Activated naive CD8-positive, alpha-beta T cell treated with anti-CD3 and anti-CD28 coated beads, Interleukin-2, amount 50 U/mL, for 24 hours (primary cell): ENCODE results near the gene PSENEN.

Experiments
- ATAC-seq: fragments of 150-1000 bp; cut with Tn5 transposase; one replicate; pipeline ENCODE4 v1.10.0; 2021
- DNase-seq: peaks from one replicate; pipeline ENCODE4 v3.0.0; 2021
- H3K27ac Mint-ChIP-seq: one replicate; pipeline ENCODE4 v1.8.0; 2021; ENCODE audit warnings: mild to moderate bottlenecking, mixed read lengths
- H3K27me3 Mint-ChIP-seq: one replicate; pipeline ENCODE4 v1.8.0; 2021; ENCODE audit warnings: mixed read lengths
- H3K36me3 Mint-ChIP-seq: one replicate; pipeline ENCODE4 v1.8.0; 2021; ENCODE audit warnings: low read depth, mixed read lengths
- H3K4me1 Mint-ChIP-seq: one replicate; pipeline ENCODE4 v1.8.0; 2021; ENCODE audit warnings: mixed read lengths
- H3K4me3 Mint-ChIP-seq: one replicate; pipeline ENCODE4 v1.8.0; 2021; ENCODE audit warnings: mild to moderate bottlenecking, moderate library complexity, mixed read lengths
- H3K9me3 Mint-ChIP-seq: one replicate; pipeline ENCODE4 v1.8.0; 2021; ENCODE audit warnings: mixed read lengths

Gene PSENEN

DNA sequence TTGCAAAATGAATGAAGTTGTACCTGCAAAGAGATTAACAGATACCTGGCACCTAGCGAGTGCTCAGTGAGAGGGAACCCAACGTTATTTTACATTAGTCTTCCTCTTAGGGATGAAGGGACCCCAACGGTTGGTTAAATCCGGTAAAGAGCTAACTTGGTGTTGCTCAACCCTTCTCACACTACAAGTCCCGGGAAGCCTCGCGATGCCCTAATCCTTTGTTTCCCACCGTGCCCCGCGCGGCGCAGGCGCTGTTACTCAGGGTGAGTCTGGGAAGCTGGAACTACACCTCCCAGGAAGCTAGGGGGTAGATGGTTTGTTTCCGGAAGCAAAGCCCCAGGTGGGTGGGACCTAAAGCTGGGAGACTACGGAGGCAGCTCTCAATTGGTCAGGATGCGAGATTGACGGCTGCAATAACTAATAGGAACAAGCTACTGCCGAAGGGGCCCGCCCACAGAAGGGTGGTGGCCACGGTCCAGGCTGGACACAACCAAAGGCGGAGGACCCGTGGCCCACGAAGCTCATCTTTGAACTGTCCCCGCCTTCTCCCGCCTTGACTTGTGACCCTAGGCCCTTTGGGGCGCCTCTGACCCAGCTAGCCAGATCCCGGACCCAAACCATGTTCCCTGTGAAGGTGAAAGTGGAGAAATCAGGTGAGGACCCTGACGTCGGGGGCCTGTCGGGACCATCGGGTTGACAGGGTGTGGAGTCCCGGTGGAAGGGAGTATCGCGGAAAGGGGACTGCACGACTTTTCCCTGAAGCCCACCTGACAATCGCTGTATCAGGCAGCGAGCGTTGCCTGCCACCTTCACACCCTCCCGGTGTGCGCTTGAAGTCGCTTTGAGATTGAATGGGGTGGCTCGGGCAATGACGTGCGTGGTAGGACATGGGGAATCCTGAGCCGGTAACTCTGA, 2.9 kb downstream of the PSENEN start, which contains the start of gene LIN37:
Gene LIN37 (plus strand): TSS at position 471 of the 915 bp plus-strand sequence. CDS start 149 bp downstream, at position 620.
- peaks cover 47% of the 10 kb centered on the region for H3K4me1 Mint-ChIP-seq
- peak; percentile 97 for DNase-seq
- no peaks in the 10 kb centered on the region for H3K9me3 Mint-ChIP-seq
- peaks cover 11% of the 10 kb centered on the region for H3K36me3 Mint-ChIP-seq
- H3K27me3 Mint-ChIP-seq, result no peaks in the 10 kb centered on the region
- H3K4me3 Mint-ChIP-seq, result peak within 1 kb of the TSS; percentile 97
- peak; percentile 79 for ATAC-seq
- H3K27ac Mint-ChIP-seq, result peak within 1 kb of the TSS; percentile 90

DNA sequence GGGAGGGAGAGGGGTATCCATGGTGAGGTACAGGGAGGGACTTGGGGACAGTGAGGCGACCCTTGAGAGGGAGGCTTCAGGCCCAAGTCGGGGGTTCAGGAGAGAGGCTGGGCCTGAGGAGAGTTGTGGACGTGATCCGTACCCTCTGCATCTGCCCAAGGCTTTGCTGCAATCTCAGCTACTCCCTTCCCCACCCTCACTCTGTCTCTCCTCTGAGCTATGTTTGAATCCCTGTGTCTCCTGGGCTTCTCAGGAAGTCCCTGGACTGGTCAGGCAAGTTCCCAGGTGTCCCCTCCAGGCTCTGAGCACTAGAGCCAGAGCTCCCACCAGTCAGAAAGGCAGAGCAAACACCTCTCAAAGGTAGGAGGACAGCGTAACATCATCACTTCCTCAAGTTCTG, 4.7 kb downstream of the PSENEN start:
- H3K36me3 Mint-ChIP-seq, result peaks cover 8% of the 10 kb centered on the region
- H3K4me1 Mint-ChIP-seq, result peaks cover 39% of the 10 kb centered on the region
- no peaks in the 10 kb centered on the region for H3K9me3 Mint-ChIP-seq
- peak overlapping the region; percentile 11 for H3K4me3 Mint-ChIP-seq
- DNase-seq (no peak), ATAC-seq (no peak)
- no peak overlapping the region for H3K27ac Mint-ChIP-seq
- peaks cover 2% of the 10 kb centered on the region for H3K27me3 Mint-ChIP-seq

DNA sequence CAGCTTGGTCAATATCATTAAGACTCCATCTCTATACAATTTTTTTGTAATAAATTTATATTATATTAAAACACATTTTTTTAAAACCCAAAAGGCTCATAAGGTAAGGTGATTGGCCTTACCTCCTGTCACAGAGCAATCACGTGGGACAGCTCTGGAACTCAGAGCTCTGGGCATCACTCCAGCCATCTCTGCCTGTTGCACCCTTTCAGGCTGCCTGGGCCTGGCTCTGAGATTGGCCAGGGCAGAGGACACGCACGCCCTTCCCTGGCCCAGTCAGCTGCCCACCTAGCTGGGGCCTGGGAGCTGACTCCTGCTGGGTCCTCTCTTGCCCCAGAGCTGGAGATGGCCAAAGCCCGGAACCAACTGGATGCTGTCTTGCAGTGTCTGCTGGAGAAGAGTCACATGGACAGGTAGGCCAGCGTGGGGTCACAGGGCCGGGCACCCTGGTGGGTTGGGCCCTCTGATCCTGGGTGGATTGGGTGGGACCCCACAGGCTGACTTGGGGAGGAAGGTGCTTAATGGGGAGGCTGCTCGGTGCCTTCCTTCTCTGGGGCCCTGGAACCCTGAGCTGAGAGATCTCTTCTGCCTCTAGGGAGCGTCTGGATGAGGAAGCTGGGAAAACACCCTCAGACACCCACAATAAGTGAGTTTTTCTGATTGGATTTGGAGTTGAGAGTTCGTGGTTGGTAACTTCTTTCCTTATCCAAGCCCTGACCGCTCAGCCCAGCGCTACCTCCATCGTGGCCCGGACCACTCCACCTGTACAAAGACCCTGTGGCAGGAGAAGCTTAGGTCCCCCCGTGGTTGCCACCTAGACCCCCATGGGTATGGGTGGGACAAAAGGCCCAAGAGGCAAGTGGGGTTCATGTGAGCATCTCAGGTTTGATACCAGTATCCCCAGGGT, 6.6 kb downstream of the PSENEN start:
- DNase-seq, result no peak
- H3K27ac Mint-ChIP-seq, result no peak overlapping the region
- H3K36me3 Mint-ChIP-seq, result peaks cover 9% of the 10 kb centered on the region
- H3K9me3 Mint-ChIP-seq, result no peaks in the 10 kb centered on the region
- no peak for ATAC-seq
- H3K4me3 Mint-ChIP-seq, result no peak overlapping the region
- H3K27me3 Mint-ChIP-seq, result peaks cover 8% of the 10 kb centered on the region
- H3K4me1 Mint-ChIP-seq, result peaks cover 31% of the 10 kb centered on the region

DNA sequence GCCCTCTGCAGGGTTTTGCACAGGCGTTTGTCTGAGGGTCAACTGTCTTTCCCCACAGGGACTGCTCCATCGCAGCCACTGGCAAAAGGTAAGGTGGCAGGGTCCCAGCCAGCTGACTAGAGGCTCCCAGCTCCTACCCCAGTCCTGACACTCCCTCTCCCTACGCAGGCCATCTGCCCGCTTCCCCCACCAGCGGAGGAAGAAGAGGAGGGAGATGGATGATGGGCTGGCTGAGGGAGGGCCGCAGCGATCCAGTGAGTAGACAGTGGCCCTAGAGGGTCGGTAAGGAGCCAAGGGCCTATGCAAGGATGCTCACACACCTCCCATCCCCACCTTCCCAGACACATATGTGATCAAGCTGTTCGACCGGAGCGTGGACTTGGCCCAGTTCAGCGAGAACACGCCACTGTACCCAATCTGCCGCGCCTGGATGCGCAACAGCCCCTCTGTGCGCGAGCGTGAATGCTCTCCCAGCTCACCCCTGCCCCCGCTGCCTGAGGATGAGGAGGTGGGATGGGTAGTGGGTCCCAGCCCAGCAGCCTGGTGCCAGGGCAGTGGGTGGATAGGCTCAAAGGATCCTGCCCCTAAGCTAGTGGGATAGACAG, 7.4 kb downstream of the PSENEN start:
- Mint-ChIP-seq H3K4me3 (no peak overlapping the region), H3K27ac (no peak overlapping the region), H3K9me3 (no peaks in the 10 kb centered on the region), H3K36me3 (peaks cover 9% of the 10 kb centered on the region), H3K27me3 (peaks cover 10% of the 10 kb centered on the region), H3K4me1 (peaks cover 36% of the 10 kb centered on the region)
- DNase-seq (no peak), ATAC-seq (no peak)

DNA sequence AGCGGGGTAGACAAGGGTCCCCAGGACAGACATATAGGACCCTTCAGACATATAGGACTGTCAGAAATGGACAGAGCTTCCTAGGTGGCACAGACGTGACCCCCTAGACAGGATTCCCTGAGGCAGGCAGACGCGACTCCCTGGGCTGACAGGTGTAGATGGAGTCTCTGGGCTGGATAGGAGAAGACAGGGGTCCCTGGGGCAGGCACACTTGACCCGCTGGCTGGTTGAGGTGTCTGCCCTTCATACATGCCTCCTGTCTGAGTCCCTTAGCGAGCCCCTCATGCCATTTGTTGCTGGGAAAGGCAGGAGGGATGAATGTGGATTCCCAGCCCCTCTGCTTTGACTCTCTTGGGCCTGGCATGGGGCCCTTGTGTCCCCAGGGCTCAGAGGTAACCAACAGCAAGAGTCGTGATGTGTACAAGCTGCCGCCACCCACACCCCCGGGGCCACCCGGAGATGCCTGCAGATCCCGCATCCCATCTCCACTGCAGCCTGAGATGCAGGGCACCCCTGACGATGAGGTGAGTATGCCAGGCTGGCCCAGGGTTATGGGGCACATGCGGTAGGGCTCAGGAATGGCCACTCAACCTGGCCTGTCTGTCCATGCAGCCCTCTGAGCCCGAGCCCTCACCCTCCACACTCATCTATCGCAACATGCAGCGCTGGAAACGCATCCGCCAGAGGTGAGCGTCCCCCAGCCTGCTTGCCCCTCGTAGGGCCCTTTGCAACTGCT, 8.4 kb downstream of the PSENEN start:
- Mint-ChIP-seq H3K36me3 (peaks cover 10% of the 10 kb centered on the region), H3K4me3 (no peak overlapping the region), H3K9me3 (no peaks in the 10 kb centered on the region), H3K4me1 (peaks cover 33% of the 10 kb centered on the region), H3K27me3 (peaks cover 12% of the 10 kb centered on the region), H3K27ac (no peak overlapping the region)
- DNase-seq (no peak), ATAC-seq (no peak)

DNA sequence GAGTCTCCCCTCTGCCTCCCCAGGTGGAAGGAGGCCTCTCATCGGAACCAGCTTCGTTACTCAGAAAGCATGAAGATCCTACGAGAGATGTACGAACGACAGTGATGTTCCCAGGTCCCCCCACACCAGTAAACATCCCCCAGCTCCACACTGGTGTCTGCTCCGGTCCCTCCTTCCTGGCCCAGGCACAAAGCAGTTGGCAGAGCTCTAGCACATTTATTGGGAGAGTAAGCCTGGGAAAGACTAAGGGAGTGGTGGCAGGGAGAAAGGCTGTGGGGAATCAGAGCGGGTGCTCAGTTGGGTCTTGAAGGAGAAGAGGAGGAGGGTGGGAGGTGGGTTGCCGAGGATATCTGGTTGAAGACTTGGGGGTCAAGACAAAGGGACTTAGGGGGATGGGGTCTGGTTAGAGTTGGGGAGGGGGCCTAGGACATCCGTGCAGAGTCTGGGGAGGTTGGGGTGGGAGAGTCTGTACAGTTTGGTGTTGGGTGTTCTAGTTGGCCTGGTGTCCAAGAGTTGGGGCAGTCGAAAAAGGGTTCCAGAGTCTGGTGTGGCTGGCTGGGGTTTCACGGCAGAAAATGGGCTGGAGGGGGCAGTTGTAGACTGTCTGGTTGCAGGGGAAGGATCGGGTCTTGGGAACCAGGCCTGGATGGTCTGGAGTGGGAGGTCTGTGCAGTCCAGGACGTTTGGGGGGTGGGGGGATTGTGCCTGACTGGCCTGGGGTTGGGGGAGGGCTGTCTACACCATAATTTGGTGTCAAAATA, 9.1 kb downstream of the PSENEN start:
- DNase-seq, result no peak
- H3K36me3 Mint-ChIP-seq, result peaks cover 10% of the 10 kb centered on the region
- H3K27me3 Mint-ChIP-seq, result peaks cover 12% of the 10 kb centered on the region
- no peaks in the 10 kb centered on the region for H3K9me3 Mint-ChIP-seq
- no peak for ATAC-seq
- peaks cover 36% of the 10 kb centered on the region for H3K4me1 Mint-ChIP-seq
- H3K27ac Mint-ChIP-seq, result no peak overlapping the region
- H3K4me3 Mint-ChIP-seq, result no peak overlapping the region

DNA sequence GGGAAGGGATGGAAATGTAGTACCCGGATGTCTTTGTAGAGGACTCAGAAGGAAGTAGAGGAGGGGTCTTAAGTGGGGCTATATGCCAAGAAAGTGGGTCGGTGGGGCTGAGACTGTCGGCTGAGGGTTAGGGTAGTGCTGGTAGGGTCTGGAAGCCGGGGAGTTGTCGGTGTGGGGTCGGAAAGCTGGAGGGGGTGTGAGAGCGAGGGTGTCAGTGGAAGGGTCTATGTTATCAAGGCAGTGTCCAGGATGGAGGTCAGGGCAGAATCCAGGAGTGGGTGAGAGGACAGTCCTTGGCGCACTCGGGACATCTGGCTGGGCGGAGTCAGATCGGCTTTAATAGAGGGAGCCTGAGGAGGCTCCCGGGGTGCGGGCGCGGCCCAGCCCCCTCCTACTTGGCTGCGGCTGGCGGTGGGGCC, 9.7 kb downstream of the PSENEN start:
- H3K4me3 Mint-ChIP-seq, result no peak overlapping the region
- no peaks in the 10 kb centered on the region for H3K9me3 Mint-ChIP-seq
- H3K36me3 Mint-ChIP-seq, result peaks cover 10% of the 10 kb centered on the region
- peaks cover 12% of the 10 kb centered on the region for H3K27me3 Mint-ChIP-seq
- peaks cover 34% of the 10 kb centered on the region for H3K4me1 Mint-ChIP-seq
- H3K27ac Mint-ChIP-seq, result no peak overlapping the region
- DNase-seq (no peak), ATAC-seq (no peak)

DNA sequence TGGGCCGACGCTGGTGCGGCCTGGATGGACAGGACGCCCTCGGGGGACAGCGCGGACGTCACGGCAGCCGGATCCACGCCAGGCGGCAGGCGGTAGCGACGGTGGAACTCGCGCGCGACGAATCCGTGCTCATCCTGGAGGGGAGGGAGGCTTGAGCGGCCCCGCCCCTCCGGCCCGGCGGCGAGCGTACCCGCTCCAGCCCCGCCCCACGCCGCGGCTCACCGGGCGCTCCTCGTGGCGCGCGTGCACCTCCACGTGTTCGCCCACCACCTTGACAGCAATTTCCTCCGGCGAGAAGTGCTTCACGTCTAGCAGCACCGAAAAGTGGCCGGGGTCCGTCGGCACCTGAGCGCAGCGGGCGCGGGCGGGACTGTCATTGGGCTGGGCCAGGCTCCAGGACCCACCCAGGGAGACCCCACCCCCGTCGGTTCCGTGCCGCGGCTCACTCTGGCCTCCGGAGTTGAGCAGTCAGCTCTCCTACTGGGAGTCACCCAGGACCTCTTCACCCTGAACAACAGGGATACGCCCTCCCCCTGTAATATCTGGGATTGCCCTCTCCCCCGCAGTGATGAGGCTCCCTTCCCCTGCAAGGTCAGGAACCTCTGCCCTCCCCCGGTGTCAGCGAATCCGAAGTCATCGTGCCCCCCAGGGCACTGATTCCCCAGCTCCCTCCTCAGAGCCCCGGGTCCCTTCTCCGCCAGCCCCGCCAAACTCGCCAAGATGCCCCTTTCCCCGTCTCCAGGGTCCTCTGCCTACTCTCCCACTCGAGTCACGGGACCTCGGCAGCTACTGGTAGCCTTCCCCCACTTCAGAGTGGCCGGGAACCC, 10.3 kb downstream of the PSENEN start:
- peak overlapping the region; percentile 57 for H3K4me3 Mint-ChIP-seq
- peaks cover 34% of the 10 kb centered on the region for H3K4me1 Mint-ChIP-seq
- peak; percentile 55 for DNase-seq
- no peaks in the 10 kb centered on the region for H3K9me3 Mint-ChIP-seq
- H3K27ac Mint-ChIP-seq, result peak overlapping the region; percentile 60
- peaks cover 11% of the 10 kb centered on the region for H3K36me3 Mint-ChIP-seq
- peaks cover 12% of the 10 kb centered on the region for H3K27me3 Mint-ChIP-seq
- no peak for ATAC-seq

DNA sequence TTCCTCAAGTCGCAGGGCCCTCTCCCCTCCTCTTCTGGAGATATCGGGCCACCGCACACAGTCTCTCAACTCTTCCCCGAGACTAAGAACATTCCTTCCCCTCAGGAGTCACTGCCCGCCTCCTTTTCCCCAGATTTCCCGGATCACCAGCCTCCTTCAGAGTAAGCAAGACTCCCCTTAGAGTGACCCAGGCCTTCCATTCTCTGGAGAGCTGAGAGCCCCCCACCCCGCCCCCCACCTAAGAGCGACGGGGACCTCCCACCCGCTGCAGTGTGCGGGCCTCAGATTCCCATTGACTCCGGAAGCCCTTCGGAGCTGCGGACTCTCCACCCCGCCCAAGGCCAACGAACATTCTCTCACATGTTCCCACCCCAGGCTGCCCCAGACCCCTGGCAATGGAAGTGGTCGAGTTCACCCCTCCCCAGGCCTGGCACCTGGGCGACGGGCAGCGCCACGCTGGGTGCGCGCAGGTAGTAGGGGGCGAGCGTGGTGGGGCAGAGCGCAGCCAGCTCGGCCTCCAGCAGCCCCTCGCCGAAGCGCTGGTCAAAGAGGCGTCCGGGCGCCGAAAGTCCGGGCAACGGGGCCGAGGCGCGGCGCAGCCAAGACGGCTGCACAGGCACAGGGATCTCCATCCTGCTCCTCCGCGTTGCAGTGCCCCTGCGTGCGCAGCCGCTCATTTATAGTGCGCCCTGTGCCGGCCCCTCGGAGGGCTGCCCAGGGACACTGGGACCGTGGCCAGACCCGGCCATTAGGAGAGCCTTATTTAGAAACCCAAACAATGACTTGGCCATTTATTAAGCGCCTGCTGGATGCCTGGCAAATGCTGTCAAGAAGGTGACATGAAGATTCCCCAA, 11.2 kb downstream of the PSENEN start, which contains the start of gene HSPB6:
Gene HSPB6 (minus strand): TSS at position 653 of the 854 bp plus-strand sequence. CDS start 21 bp downstream, at position 632.
- DNase-seq, result no peak
- H3K4me3 Mint-ChIP-seq, result peak within 1 kb of the TSS; percentile 90
- peaks cover 11% of the 10 kb centered on the region for H3K36me3 Mint-ChIP-seq
- H3K9me3 Mint-ChIP-seq, result no peaks in the 10 kb centered on the region
- H3K27me3 Mint-ChIP-seq, result peaks cover 12% of the 10 kb centered on the region
- H3K4me1 Mint-ChIP-seq, result peaks cover 34% of the 10 kb centered on the region
- ATAC-seq, result no peak
- peak within 1 kb of the TSS; percentile 97 for H3K27ac Mint-ChIP-seq

DNA sequence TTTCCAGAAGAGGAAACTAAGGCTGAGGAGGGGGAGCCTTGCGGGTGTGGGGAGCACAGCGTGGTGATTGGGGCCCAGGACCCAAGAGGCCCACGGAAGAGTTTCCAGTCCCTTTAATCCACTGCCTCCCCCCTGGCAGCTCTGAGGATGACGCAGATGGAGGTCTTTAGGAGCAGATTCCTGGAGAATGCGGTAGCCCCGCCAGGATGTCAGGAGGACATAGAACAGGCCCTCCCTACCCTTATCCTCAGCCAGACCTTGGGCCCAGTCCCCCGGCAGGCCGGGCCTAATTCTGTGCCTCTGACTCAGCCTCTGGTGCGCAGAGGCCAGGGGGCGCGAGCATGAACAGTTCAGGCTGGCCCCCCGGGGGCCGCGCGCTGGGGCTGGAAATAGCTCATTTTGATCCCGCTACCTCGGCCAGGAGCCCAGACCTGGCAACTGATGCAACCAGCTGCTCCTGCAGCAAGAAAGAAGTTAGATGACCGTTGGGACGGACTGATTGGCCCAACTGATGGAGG, 11.8 kb downstream of the PSENEN start:
- H3K4me1 Mint-ChIP-seq, result peaks cover 34% of the 10 kb centered on the region
- peak; percentile 14 for ATAC-seq
- peak; percentile 53 for DNase-seq
- peak overlapping the region; percentile 97 for H3K27ac Mint-ChIP-seq
- H3K9me3 Mint-ChIP-seq, result no peaks in the 10 kb centered on the region
- peak overlapping the region; percentile 90 for H3K4me3 Mint-ChIP-seq
- H3K27me3 Mint-ChIP-seq, result peaks cover 12% of the 10 kb centered on the region
- H3K36me3 Mint-ChIP-seq, result peaks cover 16% of the 10 kb centered on the region

DNA sequence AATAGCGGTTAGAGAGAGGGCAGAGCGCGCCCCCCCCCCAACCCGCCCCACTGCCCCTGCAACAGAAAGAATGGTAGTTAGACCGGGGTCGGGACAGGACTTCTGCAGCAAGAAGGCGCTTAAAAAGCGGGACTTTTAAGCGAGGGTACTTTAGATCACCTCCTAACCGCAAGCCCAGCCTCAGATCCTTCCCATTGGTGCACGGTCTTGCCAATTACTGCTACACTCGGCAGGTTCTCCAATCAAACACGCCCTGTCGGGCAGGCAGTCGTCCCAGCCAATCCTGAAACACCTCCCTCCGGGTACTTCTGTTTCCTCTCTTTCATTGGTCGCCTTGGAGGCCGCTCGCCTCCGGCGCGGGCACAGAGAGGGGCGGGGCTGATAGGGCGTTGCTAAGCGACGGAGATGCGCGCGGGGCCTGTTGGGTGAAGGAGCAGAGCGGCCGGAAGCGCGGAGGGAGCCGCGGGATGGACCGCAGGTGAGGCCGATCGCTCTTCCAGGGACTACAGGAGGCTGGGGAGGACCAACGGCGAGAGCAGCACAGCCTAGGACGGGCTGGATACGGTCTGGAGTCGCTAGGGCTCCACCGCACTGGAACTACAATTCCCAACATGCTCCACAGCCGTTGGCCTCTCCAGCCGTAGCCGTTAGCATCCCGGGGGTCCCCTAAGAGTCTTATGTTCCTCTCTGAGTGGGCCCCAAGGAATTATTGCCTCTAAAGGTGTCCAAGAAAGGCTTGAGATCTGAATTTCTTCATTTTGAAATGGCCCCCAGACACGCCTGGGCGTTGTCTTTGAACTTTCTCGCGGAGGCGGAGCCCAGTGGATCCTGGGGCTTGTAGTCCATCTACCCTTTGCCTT, 12.5 kb downstream of the PSENEN start, which contains the start of gene PROSER3:
Gene PROSER3 (plus strand): TSS at position 428 of the 860 bp plus-strand sequence. CDS start 40 bp downstream, at position 468.
- Mint-ChIP-seq H3K4me3 (peak within 1 kb of the TSS; percentile 90), H3K27ac (peak within 1 kb of the TSS; percentile 97), H3K9me3 (no peaks in the 10 kb centered on the region), H3K36me3 (peaks cover 17% of the 10 kb centered on the region), H3K27me3 (peaks cover 12% of the 10 kb centered on the region), H3K4me1 (peaks cover 34% of the 10 kb centered on the region)
- DNase-seq (peak; percentile 98), ATAC-seq (peak; percentile 99)
